Activated CD4-positive, alpha-beta T cell treated with anti-CD3 and anti-CD28 coated beads, Interleukin-10, Interleukin-2, amounts not matched to agents 100 ng/mL and 50 ng/mL, durations not matched to agents 16 hours and 8 hours (primary cell): ENCODE results near the gene BTBD6.
"Not testable (repeated sequence)": the region's sequence is repeated elsewhere in the genome, so short reads cannot be mapped to it uniquely, and the experiment has no call there.

Experiments used
- DNase-seq: peaks from one replicate; pipeline ENCODE4 v3.0.0-alpha.2; 2020

Gene BTBD6

GRCh38 chr14:105273062-105273461, 24.7 kb downstream of the BTBD6 start:
- DNase-seq: no peak

- DNase-seq: no peak
These were observed 26.3 kb downstream of the BTBD6 start for GRCh38 chr14:105274637-105275036.

GRCh38 chr14:105275267-105275946, 27.1 kb downstream of the BTBD6 start:
- no peak for DNase-seq

DNA sequence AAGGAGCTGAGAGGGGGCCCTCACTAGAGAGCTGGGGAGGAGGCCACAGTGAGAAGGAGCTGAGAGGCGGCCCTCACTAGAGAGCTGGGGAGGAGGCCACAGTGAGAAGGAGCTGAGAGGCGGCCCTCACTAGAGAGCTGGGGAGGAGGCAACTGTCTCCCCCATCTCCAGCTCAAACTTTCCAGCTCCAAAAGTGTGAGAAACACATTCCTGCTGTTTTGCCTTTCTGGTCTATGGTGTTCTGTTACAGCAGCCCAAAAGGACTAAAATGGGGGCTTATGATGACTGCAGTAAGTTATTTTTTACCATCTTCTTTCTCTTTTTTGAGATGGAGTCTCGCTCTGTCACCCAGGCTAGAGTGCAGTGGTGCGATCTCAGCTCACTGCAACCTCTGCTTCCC, 29.1 kb downstream of the BTBD6 start:
- DNase-seq: not testable (repeated sequence)

DNA sequence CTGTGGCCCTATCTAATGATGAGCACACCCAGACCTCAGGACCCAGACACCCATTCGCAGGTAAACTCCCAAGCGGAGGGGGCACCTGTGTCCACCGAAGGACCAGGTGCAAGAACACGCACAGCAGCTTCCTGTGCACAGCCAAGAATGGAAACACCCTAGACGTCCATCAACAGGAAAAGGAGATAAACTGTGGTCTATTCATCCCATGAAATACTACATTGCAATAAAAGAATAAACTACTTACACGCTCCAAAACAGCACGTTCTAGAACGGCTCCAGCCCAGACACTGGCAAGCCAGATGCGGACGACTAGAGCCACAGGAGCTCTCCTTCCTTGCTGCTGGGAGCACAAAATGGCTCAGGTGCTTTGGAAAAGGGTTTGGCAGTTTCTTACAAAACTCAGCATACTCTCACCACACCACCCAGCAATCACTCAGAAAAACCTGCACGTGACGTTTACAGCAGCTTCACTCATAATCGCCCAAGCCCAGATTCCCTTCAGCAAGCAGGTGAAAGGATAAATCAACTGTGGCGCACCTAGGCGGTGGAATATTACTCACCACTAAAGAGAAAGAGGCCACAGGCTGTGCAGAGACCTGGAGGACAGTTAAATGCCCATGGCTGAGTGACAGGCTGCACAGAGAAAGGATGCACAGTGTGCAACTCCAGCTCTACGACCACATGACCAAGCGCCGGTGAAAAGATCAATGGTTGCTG, 31.5 kb downstream of the BTBD6 start:
- DNase-seq: no peak

GRCh38 chr14:105280525-105280924, 32.2 kb downstream of the BTBD6 start:
- no peak for DNase-seq

GRCh38 chr14:105281371-105282097, 33.2 kb downstream of the BTBD6 start:
- DNase-seq: peak; percentile 27

DNA sequence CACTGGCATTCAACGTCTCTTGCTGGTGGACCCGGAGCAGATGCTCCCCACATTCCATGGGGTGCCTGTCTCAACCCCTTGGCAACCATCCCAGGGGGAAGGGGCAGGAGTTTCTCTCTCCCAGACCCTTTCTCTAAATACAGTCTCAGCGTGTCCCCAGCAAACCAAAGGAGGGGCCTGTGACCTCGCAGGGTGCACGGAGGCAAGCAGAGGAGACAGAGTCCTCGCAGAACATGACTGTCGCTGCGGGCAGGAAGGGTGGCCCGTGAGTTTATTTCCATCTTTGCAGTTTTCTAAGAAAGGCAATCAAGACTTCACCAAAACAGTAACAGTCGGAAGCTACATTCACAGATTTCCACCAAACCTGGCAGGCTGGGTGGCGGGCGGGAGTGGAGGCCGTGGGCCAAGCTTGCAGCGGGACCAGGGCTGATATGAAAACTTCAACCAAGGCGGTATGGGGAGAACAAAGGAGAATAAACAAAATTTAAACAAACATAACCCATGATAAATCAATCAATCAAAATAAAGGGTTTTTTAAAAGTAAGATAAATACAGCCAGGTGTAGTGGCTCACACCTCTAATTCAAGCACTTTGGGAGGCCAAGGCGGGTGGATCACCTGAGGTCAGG, 33.9 kb downstream of the BTBD6 start:
- no peak for DNase-seq

- no peak for DNase-seq
These were observed 34.7 kb downstream of the BTBD6 start for GRCh38 chr14:105283028-105283427.

GRCh38 chr14:105283899-105284298, 35.6 kb downstream of the BTBD6 start:
- DNase-seq: peak; percentile 41

- no peak for DNase-seq
These were observed 36.8 kb downstream of the BTBD6 start for GRCh38 chr14:105285174-105285573.

DNA sequence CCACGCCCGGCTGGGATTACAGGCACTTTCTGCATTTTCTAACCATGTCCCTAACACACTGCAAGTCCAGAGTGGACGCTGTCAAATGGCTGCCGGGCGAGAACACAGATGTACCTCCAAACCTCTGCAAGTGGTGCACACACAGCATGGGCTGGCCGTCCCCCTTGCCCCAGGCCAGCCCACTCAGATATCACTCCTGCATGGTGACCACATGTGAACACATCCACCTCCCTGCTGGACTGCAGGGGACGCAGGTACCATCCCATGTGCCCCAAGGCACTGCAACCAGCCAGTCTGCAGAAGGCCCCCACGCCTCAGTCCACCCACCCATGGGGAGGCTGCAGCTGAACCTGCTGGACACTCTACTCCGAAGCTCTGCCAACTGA, 38.4 kb downstream of the BTBD6 start:
- no peak for DNase-seq

DNA sequence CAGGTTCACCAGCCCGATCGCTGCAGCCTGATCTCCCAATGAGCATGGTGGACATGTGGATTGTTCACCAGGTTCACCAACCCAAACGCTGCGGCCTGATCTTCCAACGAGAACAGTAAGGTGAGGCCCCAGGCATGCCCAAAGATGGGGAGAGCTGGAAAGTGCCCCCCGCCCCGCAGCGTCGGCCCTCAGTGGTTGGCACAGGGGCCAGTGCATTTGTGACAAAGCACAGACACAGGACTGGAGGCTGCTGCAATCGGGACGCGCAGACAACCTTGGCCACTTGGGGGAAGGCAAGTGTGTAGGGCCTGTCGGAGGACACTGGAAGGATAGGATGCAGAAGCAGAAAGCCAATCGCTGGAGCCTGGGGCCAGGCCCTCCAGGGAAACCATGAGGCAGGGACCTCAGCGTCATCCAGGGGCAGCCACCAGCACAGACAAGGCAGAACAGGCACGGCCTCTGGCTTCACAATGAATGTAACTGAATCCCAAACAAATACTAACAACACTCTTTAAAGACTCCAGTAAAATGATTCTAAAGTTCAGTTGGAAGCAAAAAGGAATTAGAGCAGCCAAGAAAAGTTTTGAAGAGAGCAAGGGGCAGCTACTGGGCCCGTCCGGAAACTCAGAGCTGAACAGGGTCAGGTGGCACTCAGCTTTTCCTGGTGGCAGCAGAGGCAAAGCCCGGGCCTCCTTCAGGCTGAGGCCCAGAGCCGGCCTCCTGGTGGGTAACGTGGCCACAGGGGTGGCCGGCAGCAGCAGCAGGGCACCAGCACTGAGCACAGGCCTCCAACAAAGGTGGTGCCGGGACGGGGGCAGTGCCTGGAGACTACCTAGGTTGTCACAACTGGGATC, 39.1 kb downstream of the BTBD6 start:
- DNase-seq: no peak

- DNase-seq: not testable (repeated sequence)
These were observed 40.6 kb downstream of the BTBD6 start for GRCh38 chr14:105288936-105289335.

DNA sequence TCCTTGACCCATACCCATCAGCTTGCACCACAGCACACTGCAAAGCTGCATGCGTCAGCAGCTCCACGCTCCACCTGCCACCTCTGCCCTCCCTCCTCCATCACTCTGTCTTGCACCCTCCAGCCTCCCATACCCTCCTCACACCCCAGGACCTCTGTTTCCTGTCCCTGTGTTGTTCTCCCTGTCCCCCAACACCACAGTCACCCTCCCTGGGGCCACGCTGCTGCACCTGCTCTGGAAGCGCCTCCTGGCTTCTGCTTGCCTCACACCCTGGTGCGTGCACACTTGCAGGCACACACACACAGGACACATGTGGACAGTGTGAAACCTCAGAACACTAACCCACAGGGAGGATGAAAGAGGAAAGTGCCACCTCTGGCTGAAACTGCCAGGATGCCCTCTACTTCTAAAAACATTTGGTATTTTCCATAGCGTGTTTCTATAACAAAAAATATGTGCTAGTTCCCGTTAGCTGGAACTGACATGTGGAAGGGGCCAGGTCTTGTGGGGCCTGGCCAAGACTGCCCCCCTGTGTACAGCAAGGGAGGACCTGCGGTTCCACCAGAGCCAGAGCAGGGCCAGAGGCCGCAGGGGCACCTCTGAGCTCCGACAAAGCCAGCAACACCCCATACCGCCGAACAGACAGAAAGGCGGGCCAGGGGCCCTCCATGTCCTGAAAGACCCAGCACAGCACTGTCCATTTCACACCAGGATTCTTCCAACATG, 42.5 kb downstream of the BTBD6 start:
- peak; percentile 54 for DNase-seq

- DNase-seq: peak; percentile 75
These were observed 44.7 kb downstream of the BTBD6 start for GRCh38 chr14:105292826-105293711.

- DNase-seq: peak; percentile 83
These were observed 45.8 kb downstream of the BTBD6 start for GRCh38 chr14:105294142-105294597.

DNA sequence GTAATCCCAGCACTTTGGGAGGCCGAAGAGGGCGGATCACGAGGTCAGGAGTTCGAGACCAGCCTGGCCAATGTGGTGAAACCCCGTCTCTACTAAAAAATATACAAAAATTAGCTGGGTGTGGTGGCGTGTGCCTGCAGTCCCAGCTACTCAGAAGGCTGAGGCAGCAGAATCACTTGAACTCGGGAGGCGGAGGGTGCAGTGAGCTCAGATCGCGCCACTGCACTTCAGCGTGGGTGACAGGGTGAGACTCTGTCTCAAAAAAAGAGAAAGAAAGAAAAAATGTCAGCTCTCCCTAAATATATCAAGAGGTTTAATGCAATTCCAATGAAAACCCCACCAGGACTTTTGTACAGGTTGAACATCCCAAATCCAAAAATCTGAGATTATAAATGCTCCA, 49.0 kb downstream of the BTBD6 start:
- not testable (repeated sequence) for DNase-seq

- no peak for DNase-seq
These were observed 51.6 kb downstream of the BTBD6 start for GRCh38 chr14:105299654-105300541.
